ENCODE measurements around the gene SLC22A23.

DNA sequence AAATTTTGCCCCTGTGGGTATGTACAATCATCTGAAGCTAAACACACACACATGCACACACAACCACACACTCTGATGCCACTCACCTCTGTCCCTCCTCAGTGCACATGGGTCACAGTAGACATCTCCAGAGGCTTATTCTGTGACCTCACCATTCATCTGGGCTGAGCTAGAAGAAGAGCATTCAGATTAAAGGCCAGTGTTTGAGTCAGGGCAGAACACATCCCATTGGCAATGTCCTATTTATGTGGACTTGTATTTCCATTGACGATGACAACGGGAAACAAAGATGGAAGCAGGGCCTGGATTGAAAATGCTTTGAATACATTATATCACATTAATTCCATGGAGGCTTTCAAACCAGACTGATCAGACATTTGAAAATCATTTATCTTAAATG is 26.8 kb upstream of the SLC22A23 start:
- TF ChIP-seq FOS (IDR thresholded peaks at IDR 0.05; ENCODE audit: low read depth, low read length) = no peak
- TF ChIP-seq RAD21 (IDR thresholded peaks at IDR 0.05; ENCODE audit: low read length) = no peak
- TF ChIP-seq, protein P1, sequence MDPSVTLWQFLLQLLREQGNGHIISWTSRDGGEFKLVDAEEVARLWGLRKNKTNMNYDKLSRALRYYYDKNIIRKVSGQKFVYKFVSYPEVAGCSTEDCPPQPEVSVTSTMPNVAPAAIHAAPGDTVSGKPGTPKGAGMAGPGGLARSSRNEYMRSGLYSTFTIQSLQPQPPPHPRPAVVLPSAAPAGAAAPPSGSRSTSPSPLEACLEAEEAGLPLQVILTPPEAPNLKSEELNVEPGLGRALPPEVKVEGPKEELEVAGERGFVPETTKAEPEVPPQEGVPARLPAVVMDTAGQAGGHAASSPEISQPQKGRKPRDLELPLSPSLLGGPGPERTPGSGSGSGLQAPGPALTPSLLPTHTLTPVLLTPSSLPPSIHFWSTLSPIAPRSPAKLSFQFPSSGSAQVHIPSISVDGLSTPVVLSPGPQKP (IDR thresholded peaks at IDR 0.05; ENCODE audit: borderline replicate concordance, low read depth, low read length) = no peak
- no peak for TF ChIP-seq CTCF (conservative IDR thresholded peaks at IDR 0.05; ENCODE audit: low read depth, low read length)
- no peak for TF ChIP-seq POLR2A (IDR thresholded peaks at IDR 0.05; ENCODE audit: low read depth, low read length)
- no peak for TF ChIP-seq BHLHE40 (IDR thresholded peaks at IDR 0.05; ENCODE audit: low read depth, low read length)
- no peak for TF ChIP-seq MAZ (IDR thresholded peaks at IDR 0.05; ENCODE audit: borderline replicate concordance, low read depth, low read length)
